Lung (tissue), 12 donors: ENCODE results near the gene ZNF408. TPM values are rescaled to one million over a fixed set of nuclear protein-coding genes. Genes with fewer than 3 reads are reported as not detected.

Experiments used
- ATAC-seq: fragments of 200-7000 bp; cut with Tn5 transposase; one replicate; pipeline ENCODE4 v1.9.1; 2020; ENCODE audit warnings: moderate number of reproducible peaks; ENCODE audit not compliant: insufficient read depth, low FRiP score
- DNase-seq, 3 donors: peaks; one replicate each; pipeline ENCODE4 v3.0.0-alpha.2; 2013 to 2017
- H3K27ac ChIP-seq, 2 donors: one replicate each; pipeline ENCODE4 v1.5.1; 2013; ENCODE audit warnings: mild to moderate bottlenecking in 2 of 2, moderate library complexity in 2 of 2, control low read depth in 1 of 2, inconsistent platforms in 1 of 2, low read depth in 1 of 2, low read length in 1 of 2
- H3K27me3 ChIP-seq, 3 donors: one replicate each; pipeline ENCODE4 v1.5.1; 2013; ENCODE audit warnings: low read length in 2 of 3; ENCODE audit not compliant: control insufficient read depth in 3 of 3, insufficient read depth in 3 of 3
- H3K36me3 ChIP-seq, 4 donors: one replicate each; pipeline ENCODE4 v1.5.1; 2013; ENCODE audit warnings: low read length in 4 of 4, mild to moderate bottlenecking in 1 of 4, moderate library complexity in 1 of 4; ENCODE audit not compliant: control insufficient read depth in 4 of 4, insufficient read depth in 4 of 4
- H3K4me1 ChIP-seq, 5 donors: one replicate each; pipeline ENCODE4 v1.5.1; 2013; ENCODE audit warnings: low read length in 5 of 5, mild to moderate bottlenecking in 2 of 5, moderate library complexity in 1 of 5; ENCODE audit not compliant: control insufficient read depth in 5 of 5, insufficient read depth in 5 of 5
- H3K4me3 ChIP-seq: one replicate; pipeline ENCODE4 v1.5.1; 2013; ENCODE audit warnings: mild to moderate bottlenecking, control low read depth, moderate library complexity
- H3K9ac ChIP-seq, 2 donors: one replicate each; pipeline ENCODE4 v1.5.1; 2013; ENCODE audit warnings: low read length in 2 of 2, control low read depth in 1 of 2; ENCODE audit not compliant: insufficient read depth in 1 of 2
- H3K9me3 ChIP-seq, 4 donors: one replicate each; pipeline ENCODE4 v1.5.1; 2013; ENCODE audit warnings: low read length in 3 of 4, mild to moderate bottlenecking in 1 of 4, moderate library complexity in 1 of 4; ENCODE audit not compliant: control insufficient read depth in 4 of 4, insufficient read depth in 3 of 4
- CTCF ChIP-seq: IDR thresholded peaks from 2 replicates; pipeline ENCODE4 v1.5.1; 2012; ENCODE audit warnings: mild to moderate bottlenecking; ENCODE audit errors: control extremely low read depth, extremely low read depth
- WGBS, 2 donors: extraction: QIAGEN DNeasy Blood & Tissue Kit; methylation state at CpG; one replicate each; pipeline ENCODE4 v1.1.7; 2013; 5-methylcytosine and 5-hydroxymethylcytosine counted together
- polyA plus RNA-seq, 2 donors: library from polyadenylated mRNA; stranded (reverse); fragments of 200-250 nt; gene quantifications; one replicate each; pipeline ENCODE4 v1.2.1, GENCODE V29; 2013
- total RNA-seq, 2 donors: library from RNA; depleted of rRNA in 1 of 2; stranded (reverse); fragments of >200 nt in 1 of 2; gene quantifications; one replicate each; pipeline ENCODE4 v1.2.1, GENCODE V29; 2014 to 2021
- donor health status: control.
- donor health status: control.
- donor health status: Bipolar disorder and iron deficiency.
- donor health status: healthy.
- donor health status: DM: yes; HTN: yes; CAD: no.

The ZNF408 gene
- total and polyA plus RNA-seq, 4 donors: 3.2 to 12.7 (median 6.9) TPM

GRCh38 chr11:46733234-46733633 lies 32.4 kb downstream of the ZNF408 start:
- H3K27ac ChIP-seq: no peak overlapping the region
- ATAC-seq (no peak), DNase-seq (no peak)
- H3K4me1 ChIP-seq: no peaks in the 10 kb centered on the region
- 79 to 94% methylated on average over 1 of the region's 1 CpG for WGBS, 2 donors
- no peak overlapping the region for H3K4me3 ChIP-seq
- H3K9ac ChIP-seq: no peak overlapping the region
- no peaks in the 10 kb centered on the region for H3K27me3 ChIP-seq
- no peak for TF ChIP-seq CTCF
- no peaks in the 10 kb centered on the region for H3K36me3 ChIP-seq
- H3K9me3 ChIP-seq: no peaks in the 10 kb centered on the region

GRCh38 chr11:46736146-46736545 lies 35.3 kb downstream of the ZNF408 start:
- Histone ChIP-seq H3K27me3 (no peaks in the 10 kb centered on the region), H3K9me3 (no peaks in the 10 kb centered on the region), H3K4me1 (no peaks in the 10 kb centered on the region), H3K4me3 (no peak overlapping the region), H3K9ac (no peak overlapping the region), H3K36me3 (no peaks in the 10 kb centered on the region), H3K27ac (no peak overlapping the region)
- TF ChIP-seq CTCF: no peak
- ATAC-seq (no peak), DNase-seq (no peak)
- WGBS, 2 donors: 94 to 96% methylated on average over 7 of the region's 7 CpGs

GRCh38 chr11:46736615-46737014 lies 35.8 kb downstream of the ZNF408 start:
- ATAC-seq: no peak
- H3K4me3 ChIP-seq: no peak overlapping the region
- no peak for DNase-seq
- H3K4me1 ChIP-seq: no peaks in the 10 kb centered on the region
- no peak for TF ChIP-seq CTCF
- H3K27ac ChIP-seq: no peak overlapping the region
- no peaks in the 10 kb centered on the region for H3K9me3 ChIP-seq
- H3K27me3 ChIP-seq: no peaks in the 10 kb centered on the region
- WGBS, 2 donors: 72 to 73% methylated on average over 5 of the region's 5 CpGs
- no peak overlapping the region for H3K9ac ChIP-seq
- peaks cover 0 to 2% (median 0%) of the 10 kb centered on the region in 4 donors for H3K36me3 ChIP-seq

- no peaks in the 10 kb centered on the region for H3K4me1 ChIP-seq
- H3K9me3 ChIP-seq: no peaks in the 10 kb centered on the region
- no peak for DNase-seq
- H3K27ac ChIP-seq: no peak overlapping the region
- peaks cover 2 to 9% (median 6%) of the 10 kb centered on the region in 4 donors for H3K36me3 ChIP-seq
- no peak for TF ChIP-seq CTCF
- H3K27me3 ChIP-seq: no peaks in the 10 kb centered on the region
- 93 to 95% methylated on average over 11 of the region's 11 CpGs for WGBS, 2 donors
- no peak overlapping the region for H3K9ac ChIP-seq
- no peak for ATAC-seq
- no peak overlapping the region for H3K4me3 ChIP-seq
Observed at GRCh38 chr11:46737699-46738098, 36.9 kb downstream of the ZNF408 start.
